Gastrocnemius medialis (tissue), 4 donors: ENCODE results near the gene RICTOR. TPM values are rescaled to one million over a fixed set of nuclear protein-coding genes. Genes with fewer than 3 reads are reported as not detected.
A peak's percentile ranks its signal among the peaks of the same experiment; 100 is the strongest.

Experiments used
- ATAC-seq, 2 donors: fragments of 150-250 bp; one replicate each; pipeline ENCODE4 v1.9.1; 2016
- DNase-seq, 2 donors: peaks; one replicate each; pipeline ENCODE4 v3.0.0-alpha.2; 2019
- H3K27ac ChIP-seq, 4 donors: fragments of 200-600 bp; sonication (generic); 1 replicate in 1 of 4; 2 replicates in 3 of 4; pipeline ENCODE4 v1.5.1; 2016 to 2018; ENCODE audit warnings: mild to moderate bottlenecking in 2 of 4, moderate library complexity in 1 of 4
- H3K27me3 ChIP-seq, 3 donors: fragments of 200-600 bp; sonication (generic) in 2 of 3; 1 replicate in 1 of 3; 2 replicates in 2 of 3; pipeline versions ENCODE4 v1.5.1 to v1.6.0; 2016 to 2019; ENCODE audit warnings: mild to moderate bottlenecking in 1 of 3, moderate library complexity in 1 of 3
- H3K36me3 ChIP-seq, 2 donors: fragments of 200-600 bp; sonication (generic) in 1 of 2; one replicate each; pipeline ENCODE4 v1.5.1; 2017 to 2018
- H3K4me1 ChIP-seq, 2 donors: fragments of 200-600 bp; sonication (generic) in 1 of 2; one replicate each; pipeline ENCODE4 v1.5.1; 2016 to 2017; ENCODE audit warnings: mild to moderate bottlenecking in 2 of 2
- H3K4me3 ChIP-seq, 4 donors: fragments of 200-600 bp; sonication (generic) in 3 of 4; 1 replicate in 1 of 4; 2 replicates in 3 of 4; pipeline ENCODE4 v1.5.1; 2016 to 2019; ENCODE audit warnings: mild to moderate bottlenecking in 2 of 4
- H3K9me3 ChIP-seq, 3 donors: fragments of 200-600 bp; sonication (generic) in 2 of 3; 1 replicate in 1 of 3; 2 replicates in 2 of 3; pipeline ENCODE4 v1.5.1; 2016 to 2019
- CTCF ChIP-seq, 5 experiments: fragments of 450-650 bp in 3 of 5; fragments of 200-600 bp in 2 of 5; sonication (generic) in 2 of 5; IDR thresholded peaks in 4 of 5; conservative IDR thresholded peaks in 1 of 5; 1 replicate in 4 of 5; 2 replicates in 1 of 5; pipeline ENCODE4 v1.5.1; 2016 to 2019; ENCODE audit warnings: antibody characterized with exemption in 5 of 5, mild to moderate bottlenecking in 3 of 5, moderate library complexity in 3 of 5
- POLR2A ChIP-seq, 2 donors: fragments of 450-650 bp; IDR thresholded peaks; one replicate each; pipeline ENCODE4 v1.6.1; 2017; ENCODE audit warnings: antibody characterized with exemption in 2 of 2, mild to moderate bottlenecking in 2 of 2, moderate library complexity in 2 of 2
- in situ Hi-C, 4 donors: fragments of 200-750 bp; cut with MboI; loops; one replicate each; pipeline versions ENCODE4 v1.15.0 to v1.8.0; 2017; ENCODE audit warnings: low sequenced_read_pairs in 4 of 4
- intact Hi-C: fragments of 100-400 bp; cut with DNase I; formaldehyde crosslinking; loops from one replicate; pipeline ENCODE4 v1.15.1; 2023; ENCODE audit warnings: low total_unique reads
- total RNA-seq, 4 donors: library from RNA; depleted of rRNA; stranded (reverse); fragments of >200 nt; gene quantifications; one replicate each; pipeline versions ENCODE4 v1.1.0 to v1.2.3, GENCODE V29; 2016

RICTOR gene
- total RNA-seq = 10 to 100 TPM; 28.9 to 56.9 (median 37.0) TPM

DNA sequence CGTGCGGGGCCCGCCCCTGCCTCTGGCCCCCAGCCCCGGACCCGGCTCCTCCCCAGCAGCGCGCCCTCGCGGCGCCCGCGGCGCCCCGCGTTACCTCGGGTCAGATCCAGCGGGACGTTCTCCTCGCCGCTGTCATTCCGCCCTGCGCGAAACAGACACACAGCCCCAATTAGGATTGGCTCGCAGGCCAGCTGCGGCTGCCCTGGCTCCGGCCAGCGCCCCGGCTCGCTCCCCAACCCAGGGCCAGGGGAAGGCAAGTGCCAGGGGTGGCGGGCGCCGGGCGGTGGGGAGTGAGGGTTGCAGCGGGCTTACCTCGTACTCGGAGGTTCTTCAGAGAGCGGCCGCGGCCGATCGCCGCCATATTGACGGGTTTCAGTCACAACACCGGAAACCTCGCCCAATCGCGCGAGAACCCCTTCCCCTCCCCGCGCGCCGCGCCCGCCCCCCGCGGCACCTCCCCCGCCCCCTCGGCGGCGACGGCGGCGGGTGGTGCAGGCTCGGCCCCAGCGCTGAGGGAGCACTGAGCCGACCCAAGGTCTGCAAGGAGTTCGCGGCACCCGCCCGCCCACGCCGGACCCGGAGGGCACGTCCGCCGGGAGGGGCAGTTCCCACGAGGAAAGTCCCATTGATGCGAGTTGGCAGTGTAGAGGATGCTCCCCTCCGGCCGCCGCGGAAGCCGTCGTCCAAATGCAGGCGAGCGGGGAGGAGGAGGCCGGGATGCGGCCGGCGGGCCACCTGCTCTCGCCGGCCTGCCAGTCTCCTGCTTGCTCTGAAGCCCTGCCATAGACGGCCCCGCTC lies at the start of gene RICTOR:
TSS of gene RICTOR (minus strand) at position 383 of the 798 bp plus-strand sequence. CDS start at position 361, 22 bp downstream.
- Histone ChIP-seq H3K4me1 (peaks cover 41 to 45% of the 10 kb centered on the region in 2 donors), H3K27ac (peak within 1 kb of the TSS; percentile 98 to 100 (median 99)), H3K27me3 (no peaks in the 10 kb centered on the region), H3K4me3 (peak within 1 kb of the TSS; percentile 89 to 95 (median 94)), H3K36me3 (no peaks in the 10 kb centered on the region), H3K9me3 (no peaks in the 10 kb centered on the region)
- in situ Hi-C loops (no loop called here), intact Hi-C loops (loop anchor here (5.0 to 10.0 kb wide), 2 partner anchors 519 to 607 kb away; partner anchors contain the start of gene LIFR)
- TF ChIP-seq CTCF (IDR thresholded peaks at IDR 0.05 in 4 of 5, conservative IDR thresholded peaks at IDR 0.05 in 1 of 5) (no peak), POLR2A (IDR thresholded peaks at IDR 0.05) (peak; percentile 71 to 87)
- ATAC-seq = peak; percentile 84 to 86
- DNase-seq = peak; percentile 81 to 85

DNA sequence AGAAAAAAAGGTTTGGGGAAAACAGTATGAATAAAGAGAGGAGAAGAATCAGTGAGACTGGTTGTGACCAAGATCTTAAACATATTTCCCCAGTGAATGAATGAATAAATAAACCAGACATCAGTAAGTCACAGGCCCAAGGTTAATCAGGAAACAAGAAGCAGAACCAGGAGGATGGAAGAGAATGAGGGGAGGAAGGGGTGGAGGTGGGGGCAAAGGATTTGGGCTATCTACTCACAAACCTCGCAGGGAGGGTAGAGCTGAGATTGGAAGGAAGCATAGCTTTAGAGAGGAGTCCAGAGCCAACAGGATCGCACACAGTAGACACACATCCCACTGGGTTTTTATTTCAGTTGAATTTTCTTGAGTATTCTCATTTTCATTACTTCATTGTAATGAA lies 47.7 kb upstream of the RICTOR start:
- Histone ChIP-seq H3K4me3 (no peak overlapping the region), H3K36me3 (no peaks in the 10 kb centered on the region), H3K4me1 (no peaks in the 10 kb centered on the region), H3K9me3 (no peaks in the 10 kb centered on the region), H3K27me3 (no peaks in the 10 kb centered on the region), H3K27ac (no peak overlapping the region)
- in situ Hi-C loops (no loop called here), intact Hi-C loops (no loop called here)
- ATAC-seq (no peak), DNase-seq (no peak)
- no peak for TF ChIP-seq POLR2A (IDR thresholded peaks at IDR 0.05)
- no peak for TF ChIP-seq CTCF (IDR thresholded peaks at IDR 0.05 in 4 of 5, conservative IDR thresholded peaks at IDR 0.05 in 1 of 5)

GRCh38 chr5:39121315-39121714 lies 47.1 kb upstream of the RICTOR start:
- Histone ChIP-seq H3K27me3 (no peaks in the 10 kb centered on the region), H3K4me3 (no peak overlapping the region), H3K36me3 (no peaks in the 10 kb centered on the region), H3K9me3 (no peaks in the 10 kb centered on the region), H3K27ac (no peak overlapping the region), H3K4me1 (no peaks in the 10 kb centered on the region)
- intact Hi-C loops = no loop called here
- TF ChIP-seq CTCF (IDR thresholded peaks at IDR 0.05 in 4 of 5, conservative IDR thresholded peaks at IDR 0.05 in 1 of 5) = no peak
- TF ChIP-seq POLR2A (IDR thresholded peaks at IDR 0.05) = no peak
- in situ Hi-C loops = no loop called here
- DNase-seq (no peak), ATAC-seq (no peak)

GRCh38 chr5:39120052-39120420 lies 45.8 kb upstream of the RICTOR start:
- ATAC-seq = no peak

More at GRCh38 chr5:39120052-39120420, 45.8 kb upstream of the RICTOR start:
- TF ChIP-seq CTCF (IDR thresholded peaks at IDR 0.05 in 4 of 5, conservative IDR thresholded peaks at IDR 0.05 in 1 of 5) (no peak), POLR2A (IDR thresholded peaks at IDR 0.05) (no peak)
- no peaks in the 10 kb centered on the region for H3K9me3 ChIP-seq
- H3K36me3 ChIP-seq = no peaks in the 10 kb centered on the region
- peak overlapping the region in 1 of 4 donors; percentile 4 for H3K4me3 ChIP-seq
- DNase-seq = no peak
- peaks cover 0 to 2% of the 10 kb centered on the region in 2 donors for H3K4me1 ChIP-seq
- no peak overlapping the region for H3K27ac ChIP-seq
- intact Hi-C loops = no loop called here
- in situ Hi-C loops = no loop called here
- H3K27me3 ChIP-seq = no peaks in the 10 kb centered on the region
